Ascending aorta (tissue), 2 donors: Measurements from ENCODE around the gene TIGD6. TPM values are rescaled to one million over a fixed set of nuclear protein-coding genes. Genes with fewer than 3 reads are reported as not detected.

Experiments used
- DNase-seq, 2 donors: peaks; one replicate each; pipeline ENCODE4 v3.0.0-alpha.2; 2019; ENCODE audit warnings: low spot score in 2 of 2
- H3K27ac ChIP-seq, 2 donors: fragments of 200-600 bp; sonication (generic); one replicate each; pipeline ENCODE4 v1.5.1; 2016 to 2017; ENCODE audit warnings: mild to moderate bottlenecking in 1 of 2
- H3K27me3 ChIP-seq: fragments of 200-600 bp; sonication (generic); one replicate; pipeline ENCODE4 v1.5.1; 2017
- H3K36me3 ChIP-seq, 2 donors: fragments of 200-600 bp; sonication (generic); one replicate each; pipeline ENCODE4 v1.5.1; 2016
- H3K4me1 ChIP-seq, 2 donors: fragments of 200-600 bp; sonication (generic); one replicate each; pipeline ENCODE4 v1.5.1; 2016 to 2017; ENCODE audit warnings: mild to moderate bottlenecking in 1 of 2
- H3K4me3 ChIP-seq, 2 donors: fragments of 200-600 bp; sonication (generic); one replicate each; pipeline ENCODE4 v1.5.1; 2016 to 2017; ENCODE audit warnings: mild to moderate bottlenecking in 1 of 2
- H3K9me3 ChIP-seq, 2 donors: fragments of 200-600 bp; sonication (generic); one replicate each; pipeline ENCODE4 v1.5.1; 2016
- CTCF ChIP-seq, 3 experiments: fragments of 200-600 bp in 2 of 3; fragments of 450-650 bp in 1 of 3; sonication (generic) in 2 of 3; IDR thresholded peaks; one replicate each; pipeline ENCODE4 v1.5.1; 2016 to 2019; ENCODE audit warnings: antibody characterized with exemption in 3 of 3, mild to moderate bottlenecking in 1 of 3, moderate library complexity in 1 of 3
- intact Hi-C: fragments of 100-400 bp; cut with DNase I; formaldehyde crosslinking; loops from one replicate; pipeline ENCODE4 v1.15.1; 2023
- total RNA-seq: library from RNA; depleted of rRNA; stranded (reverse); fragments of >200 nt; gene quantifications from one replicate; pipeline ENCODE4 v1.1.0, GENCODE V29; 2016

The TIGD6 gene
- total RNA-seq = 4.2 TPM

DNA sequence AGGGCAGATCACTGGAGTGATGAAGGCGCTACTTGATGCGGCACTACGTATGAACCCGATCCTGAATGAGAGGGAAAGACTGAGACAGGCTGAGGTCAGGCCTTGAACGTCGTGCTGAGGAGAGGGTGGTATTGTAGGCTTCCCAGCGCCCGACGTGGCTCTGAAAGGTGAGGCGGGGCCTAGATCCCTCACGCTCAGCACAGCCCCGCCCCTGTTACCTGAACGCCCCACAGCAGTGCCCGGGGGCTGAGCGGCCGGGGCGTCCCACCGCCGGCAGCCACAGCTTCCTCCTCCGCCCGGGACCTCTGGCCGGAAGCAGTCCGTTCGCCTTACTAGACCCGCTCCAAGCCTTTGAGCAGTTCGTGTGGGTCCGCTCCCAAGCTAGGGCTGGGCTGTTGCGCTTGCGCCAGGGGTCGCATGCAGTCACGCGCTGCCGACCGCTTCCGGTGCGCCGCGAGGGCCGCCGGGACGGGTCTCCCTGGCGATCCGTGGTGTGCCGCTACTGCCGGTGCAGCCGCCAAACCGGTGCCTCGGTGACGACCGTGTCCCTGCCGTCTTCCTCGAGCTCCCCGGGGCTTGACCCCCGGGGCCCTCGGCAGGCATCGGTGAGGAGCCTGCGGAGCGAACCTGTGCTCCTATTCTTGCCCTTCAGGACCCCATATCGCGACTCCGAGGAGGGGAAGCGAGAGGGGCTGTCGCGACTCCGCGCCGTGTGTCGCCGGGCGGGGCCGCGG is at the start of gene TIGD6, which contains the start of gene HMGXB3:
Gene TIGD6, minus strand, starts transcription at position 399 of the 734 bp plus-strand sequence. CDS start 4,306 bp downstream, outside the sequence.
Gene HMGXB3, plus strand, starts transcription at position 484 of the 734 bp plus-strand sequence. CDS start 4,114 bp downstream, outside the sequence.
- Histone ChIP-seq H3K27me3 (no peaks in the 10 kb centered on the region), H3K27ac (peak within 1 kb of the TSS; percentile 93 to 95), H3K4me3 (peak within 1 kb of the TSS; percentile 79 to 98), H3K36me3 (peaks cover 5 to 6% of the 10 kb centered on the region in 2 donors), H3K9me3 (no peaks in the 10 kb centered on the region), H3K4me1 (peaks cover 8 to 24% of the 10 kb centered on the region in 2 donors)
- intact Hi-C loops = loop anchor here (2.0 to 5.0 kb wide), 4 partner anchors 40 to 356 kb away; partner anchors contain the start of genes SLC26A2 and TCOF1
- DNase-seq = peak; percentile 73 to 95
- TF ChIP-seq CTCF (IDR thresholded peaks at IDR 0.05) = no peak

- no peak for DNase-seq
- peaks cover 76 to 97% of the 10 kb centered on the region in 2 donors for H3K36me3 ChIP-seq
- TF ChIP-seq CTCF (IDR thresholded peaks at IDR 0.05) = no peak
- no peaks in the 10 kb centered on the region for H3K9me3 ChIP-seq
- no peak overlapping the region for H3K4me3 ChIP-seq
- no peaks in the 10 kb centered on the region for H3K4me1 ChIP-seq
- intact Hi-C loops = no loop called here
- H3K27me3 ChIP-seq = no peaks in the 10 kb centered on the region
- no peak overlapping the region for H3K27ac ChIP-seq
Observed at GRCh38 chr5:150046031-150046430, 45.6 kb upstream of the TIGD6 start.

DNA sequence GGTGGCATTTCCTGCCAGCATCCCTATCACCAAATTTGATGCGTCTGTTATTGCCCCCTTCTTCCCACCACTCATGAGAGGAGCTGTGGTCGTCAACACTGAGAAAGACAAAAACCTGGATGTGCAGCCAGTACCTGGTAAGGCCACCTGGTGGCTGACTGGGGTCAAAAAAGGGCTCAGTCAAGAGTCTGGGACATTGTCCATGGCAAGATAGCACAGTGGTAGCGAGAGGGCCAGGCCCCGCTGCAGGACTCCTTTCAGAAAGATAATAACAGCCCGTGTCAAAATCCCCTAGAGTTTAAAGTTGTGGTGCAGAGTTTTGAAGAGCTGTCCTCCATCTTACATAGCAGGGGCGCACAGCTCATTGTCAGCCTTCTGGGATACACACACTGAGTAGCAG is 45.1 kb upstream of the TIGD6 start:
- Histone ChIP-seq H3K36me3 (peaks cover 76 to 97% of the 10 kb centered on the region in 2 donors), H3K4me3 (no peak overlapping the region)
- no peak for TF ChIP-seq CTCF (IDR thresholded peaks at IDR 0.05)

GRCh38 chr5:150044712-150045111 is 44.3 kb upstream of the TIGD6 start:
- H3K9me3 ChIP-seq = no peaks in the 10 kb centered on the region
- no peaks in the 10 kb centered on the region for H3K27me3 ChIP-seq
- TF ChIP-seq CTCF (IDR thresholded peaks at IDR 0.05) = no peak
- peaks cover 72 to 97% of the 10 kb centered on the region in 2 donors for H3K36me3 ChIP-seq
- intact Hi-C loops = no loop called here
- no peaks in the 10 kb centered on the region for H3K4me1 ChIP-seq
- no peak overlapping the region for H3K27ac ChIP-seq
- DNase-seq = no peak
- H3K4me3 ChIP-seq = no peak overlapping the region

More for the DNA sequence above, 45.1 kb upstream of the TIGD6 start:
- Histone ChIP-seq H3K9me3 (no peaks in the 10 kb centered on the region), H3K4me1 (no peaks in the 10 kb centered on the region), H3K27ac (no peak overlapping the region), H3K27me3 (no peaks in the 10 kb centered on the region)
- no peak for DNase-seq
- intact Hi-C loops = no loop called here

DNA sequence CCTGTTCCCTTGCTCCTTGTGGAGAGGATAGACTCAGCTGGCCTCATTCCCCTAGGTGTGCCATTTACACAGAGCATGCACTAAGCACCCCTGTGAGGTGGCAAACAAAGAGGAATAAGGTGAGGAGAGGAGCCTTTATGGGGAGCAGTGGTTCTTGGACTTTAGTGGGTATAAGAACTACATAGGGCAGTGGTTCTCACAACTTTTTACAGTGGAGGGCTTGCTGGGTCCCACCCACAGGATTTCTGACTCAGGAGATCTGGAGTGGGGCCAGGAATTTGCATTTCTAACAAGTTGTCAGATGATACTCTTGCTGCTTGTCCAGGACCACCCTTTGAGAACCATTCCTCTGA is 43.9 kb upstream of the TIGD6 start:
- intact Hi-C loops = no loop called here
- Histone ChIP-seq H3K9me3 (no peaks in the 10 kb centered on the region), H3K36me3 (peaks cover 68 to 97% of the 10 kb centered on the region in 2 donors), H3K4me3 (no peak overlapping the region), H3K27me3 (no peaks in the 10 kb centered on the region), H3K4me1 (no peaks in the 10 kb centered on the region), H3K27ac (no peak overlapping the region)
- no peak for DNase-seq
- TF ChIP-seq CTCF (IDR thresholded peaks at IDR 0.05) = no peak
